ENCODE measurements around the gene DAZAP2.

Gene DAZAP2

DNA sequence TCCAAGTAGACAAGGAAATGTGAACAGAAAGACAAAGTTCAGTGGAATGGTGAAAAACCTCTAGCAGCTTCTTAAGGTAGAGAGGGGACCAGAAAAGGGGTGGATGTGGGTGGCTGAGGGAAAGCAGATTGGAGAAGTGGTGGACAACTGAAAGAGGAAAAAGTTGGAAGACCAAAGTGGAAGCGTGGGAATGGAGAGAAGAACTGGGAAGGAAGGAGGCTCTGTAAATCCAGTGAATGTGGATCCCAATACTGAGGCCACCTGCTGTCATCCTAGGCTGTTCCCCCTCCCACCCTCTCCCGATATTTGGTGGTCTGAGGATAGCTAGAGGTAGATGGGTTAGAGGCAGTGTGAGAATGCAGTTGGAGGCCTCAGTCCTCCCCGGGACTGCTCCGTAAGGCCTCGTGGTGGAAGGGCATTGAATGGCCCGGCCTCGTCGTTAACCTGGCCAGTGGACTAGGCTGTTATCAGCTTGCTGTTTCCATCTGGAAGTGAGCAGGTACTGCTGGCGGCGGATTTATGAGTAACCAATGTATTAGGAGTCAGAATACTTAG, 19.9 kb upstream of the DAZAP2 start (continued):
- no peak for TF ChIP-seq ZBTB17 (tag by site-specific recombination; IDR thresholded peaks at IDR 0.05)
- TF ChIP-seq, protein P1, sequence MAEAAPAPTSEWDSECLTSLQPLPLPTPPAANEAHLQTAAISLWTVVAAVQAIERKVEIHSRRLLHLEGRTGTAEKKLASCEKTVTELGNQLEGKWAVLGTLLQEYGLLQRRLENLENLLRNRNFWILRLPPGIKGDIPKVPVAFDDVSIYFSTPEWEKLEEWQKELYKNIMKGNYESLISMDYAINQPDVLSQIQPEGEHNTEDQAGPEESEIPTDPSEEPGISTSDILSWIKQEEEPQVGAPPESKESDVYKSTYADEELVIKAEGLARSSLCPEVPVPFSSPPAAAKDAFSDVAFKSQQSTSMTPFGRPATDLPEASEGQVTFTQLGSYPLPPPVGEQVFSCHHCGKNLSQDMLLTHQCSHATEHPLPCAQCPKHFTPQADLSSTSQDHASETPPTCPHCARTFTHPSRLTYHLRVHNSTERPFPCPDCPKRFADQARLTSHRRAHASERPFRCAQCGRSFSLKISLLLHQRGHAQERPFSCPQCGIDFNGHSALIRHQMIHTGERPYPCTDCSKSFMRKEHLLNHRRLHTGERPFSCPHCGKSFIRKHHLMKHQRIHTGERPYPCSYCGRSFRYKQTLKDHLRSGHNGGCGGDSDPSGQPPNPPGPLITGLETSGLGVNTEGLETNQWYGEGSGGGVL (tag by site-specific recombination; IDR thresholded peaks at IDR 0.05) = peak; percentile 35; the same call in 1 of the 2 replicates
- TF ChIP-seq ZNF391 (tag by site-specific recombination; IDR thresholded peaks at IDR 0.05; ENCODE audit: borderline replicate concordance, low read depth) = 0 out of 2 replicates have a peak, but pooled peaks have one; percentile 2
- no peak for TF ChIP-seq ZNF843 (tag by site-specific recombination; IDR thresholded peaks at IDR 0.05)
- no peak for TF ChIP-seq HOXC10 (CRISPR knock-in tag; IDR thresholded peaks at IDR 0.05)
- no peak; the same call in 1 of the 2 replicates for TF ChIP-seq ZNF501 (tag by site-specific recombination; IDR thresholded peaks at IDR 0.05)
- TF ChIP-seq ZNF433 (tag by site-specific recombination; IDR thresholded peaks at IDR 0.05; ENCODE audit: low read depth) = no peak
- TF ChIP-seq, protein P2, sequence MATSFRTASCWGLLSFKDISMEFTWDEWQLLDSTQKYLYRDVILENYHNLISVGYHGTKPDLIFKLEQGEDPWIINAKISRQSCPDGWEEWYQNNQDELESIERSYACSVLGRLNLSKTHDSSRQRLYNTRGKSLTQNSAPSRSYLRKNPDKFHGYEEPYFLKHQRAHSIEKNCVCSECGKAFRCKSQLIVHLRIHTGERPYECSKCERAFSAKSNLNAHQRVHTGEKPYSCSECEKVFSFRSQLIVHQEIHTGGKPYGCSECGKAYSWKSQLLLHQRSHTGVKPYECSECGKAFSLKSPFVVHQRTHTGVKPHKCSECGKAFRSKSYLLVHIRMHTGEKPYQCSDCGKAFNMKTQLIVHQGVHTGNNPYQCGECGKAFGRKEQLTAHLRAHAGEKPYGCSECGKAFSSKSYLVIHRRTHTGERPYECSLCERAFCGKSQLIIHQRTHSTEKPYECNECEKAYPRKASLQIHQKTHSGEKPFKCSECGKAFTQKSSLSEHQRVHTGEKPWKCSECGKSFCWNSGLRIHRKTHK (tag by site-specific recombination; IDR thresholded peaks at IDR 0.05) = no peak
- peak; percentile 68 for TF ChIP-seq ZFHX2 (tag by site-specific recombination; conservative IDR thresholded peaks at IDR 0.05)
- no peak for TF ChIP-seq ZNF549 (tag by site-specific recombination; IDR thresholded peaks at IDR 0.05)
- no peak for TF ChIP-seq KLF1 (tag by site-specific recombination; IDR thresholded peaks at IDR 0.05)
- TF ChIP-seq, protein P3, sequence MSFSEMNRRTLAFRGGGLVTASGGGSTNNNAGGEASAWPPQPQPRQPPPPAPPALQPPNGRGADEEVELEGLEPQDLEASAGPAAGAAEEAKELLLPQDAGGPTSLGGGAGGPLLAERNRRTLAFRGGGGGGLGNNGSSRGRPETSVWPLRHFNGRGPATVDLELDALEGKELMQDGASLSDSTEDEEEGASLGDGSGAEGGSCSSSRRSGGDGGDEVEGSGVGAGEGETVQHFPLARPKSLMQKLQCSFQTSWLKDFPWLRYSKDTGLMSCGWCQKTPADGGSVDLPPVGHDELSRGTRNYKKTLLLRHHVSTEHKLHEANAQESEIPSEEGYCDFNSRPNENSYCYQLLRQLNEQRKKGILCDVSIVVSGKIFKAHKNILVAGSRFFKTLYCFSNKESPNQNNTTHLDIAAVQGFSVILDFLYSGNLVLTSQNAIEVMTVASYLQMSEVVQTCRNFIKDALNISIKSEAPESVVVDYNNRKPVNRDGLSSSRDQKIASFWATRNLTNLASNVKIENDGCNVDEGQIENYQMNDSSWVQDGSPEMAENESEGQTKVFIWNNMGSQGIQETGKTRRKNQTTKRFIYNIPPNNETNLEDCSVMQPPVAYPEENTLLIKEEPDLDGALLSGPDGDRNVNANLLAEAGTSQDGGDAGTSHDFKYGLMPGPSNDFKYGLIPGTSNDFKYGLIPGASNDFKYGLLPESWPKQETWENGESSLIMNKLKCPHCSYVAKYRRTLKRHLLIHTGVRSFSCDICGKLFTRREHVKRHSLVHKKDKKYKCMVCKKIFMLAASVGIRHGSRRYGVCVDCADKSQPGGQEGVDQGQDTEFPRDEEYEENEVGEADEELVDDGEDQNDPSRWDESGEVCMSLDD (tag by site-specific recombination; IDR thresholded peaks at IDR 0.05) = no peak
- TF ChIP-seq ZNF221 (tag by site-specific recombination; IDR thresholded peaks at IDR 0.05; ENCODE audit: borderline replicate concordance) = no peak
- TF ChIP-seq ZNF157 (tag by site-specific recombination; IDR thresholded peaks at IDR 0.05) = no peak
- TF ChIP-seq ZNF830 (tag by site-specific recombination; IDR thresholded peaks at IDR 0.05; ENCODE audit: low read depth) = no peak
- no peak for TF ChIP-seq ZNF791 (tag by site-specific recombination; IDR thresholded peaks at IDR 0.05)
- TF ChIP-seq ZFP41 (tag by site-specific recombination; IDR thresholded peaks at IDR 0.05; ENCODE audit: borderline replicate concordance) = no peak
- 0 out of 2 replicates have a peak, but pooled peaks have one; percentile 30 for TF ChIP-seq ZFP37 (tag by site-specific recombination; IDR thresholded peaks at IDR 0.05)
- no peak for TF ChIP-seq ZBTB20 (tag by site-specific recombination; IDR thresholded peaks at IDR 0.05)
- TF ChIP-seq ATF2 (tag by site-specific recombination; IDR thresholded peaks at IDR 0.05; ENCODE audit: low read depth) = no peak
- no peak for TF ChIP-seq GLIS2 (tag by site-specific recombination; IDR thresholded peaks at IDR 0.05)
- TF ChIP-seq, protein P4, sequence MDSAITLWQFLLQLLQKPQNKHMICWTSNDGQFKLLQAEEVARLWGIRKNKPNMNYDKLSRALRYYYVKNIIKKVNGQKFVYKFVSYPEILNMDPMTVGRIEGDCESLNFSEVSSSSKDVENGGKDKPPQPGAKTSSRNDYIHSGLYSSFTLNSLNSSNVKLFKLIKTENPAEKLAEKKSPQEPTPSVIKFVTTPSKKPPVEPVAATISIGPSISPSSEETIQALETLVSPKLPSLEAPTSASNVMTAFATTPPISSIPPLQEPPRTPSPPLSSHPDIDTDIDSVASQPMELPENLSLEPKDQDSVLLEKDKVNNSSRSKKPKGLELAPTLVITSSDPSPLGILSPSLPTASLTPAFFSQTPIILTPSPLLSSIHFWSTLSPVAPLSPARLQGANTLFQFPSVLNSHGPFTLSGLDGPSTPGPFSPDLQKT (IDR thresholded peaks at IDR 0.05; ENCODE audit: borderline replicate concordance, low read depth, low read length) = no peak
- TF ChIP-seq ZBTB11 (tag by site-specific recombination; conservative IDR thresholded peaks at IDR 0.05; ENCODE audit: low read depth) = no peak
- TF ChIP-seq SP7 (tag by site-specific recombination; IDR thresholded peaks at IDR 0.05) = 0 out of 2 replicates have a peak, but pooled peaks have one; percentile 7
- TF ChIP-seq, protein P5, sequence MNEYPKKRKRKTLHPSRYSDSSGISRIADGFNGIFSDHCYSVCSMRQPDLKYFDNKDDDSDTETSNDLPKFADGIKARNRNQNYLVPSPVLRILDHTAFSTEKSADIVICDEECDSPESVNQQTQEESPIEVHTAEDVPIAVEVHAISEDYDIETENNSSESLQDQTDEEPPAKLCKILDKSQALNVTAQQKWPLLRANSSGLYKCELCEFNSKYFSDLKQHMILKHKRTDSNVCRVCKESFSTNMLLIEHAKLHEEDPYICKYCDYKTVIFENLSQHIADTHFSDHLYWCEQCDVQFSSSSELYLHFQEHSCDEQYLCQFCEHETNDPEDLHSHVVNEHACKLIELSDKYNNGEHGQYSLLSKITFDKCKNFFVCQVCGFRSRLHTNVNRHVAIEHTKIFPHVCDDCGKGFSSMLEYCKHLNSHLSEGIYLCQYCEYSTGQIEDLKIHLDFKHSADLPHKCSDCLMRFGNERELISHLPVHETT (tag by site-specific recombination; IDR thresholded peaks at IDR 0.05) = no peak

All from HEK293 (cell line).